Lung (tissue), 12 donors: ENCODE data around the gene FBXO31. TPM values are rescaled to one million over a fixed set of nuclear protein-coding genes. Genes with fewer than 3 reads are reported as not detected.

ENCODE experiments used
- ATAC-seq: fragments of 200-7000 bp; cut with Tn5 transposase; one replicate; pipeline ENCODE4 v1.9.1; 2020; ENCODE audit warnings: moderate number of reproducible peaks; ENCODE audit not compliant: insufficient read depth, low FRiP score
- DNase-seq, 3 donors: peaks; one replicate each; pipeline ENCODE4 v3.0.0-alpha.2; 2013 to 2017
- H3K27ac ChIP-seq, 2 donors: one replicate each; pipeline ENCODE4 v1.5.1; 2013; ENCODE audit warnings: mild to moderate bottlenecking in 2 of 2, moderate library complexity in 2 of 2, control low read depth in 1 of 2, inconsistent platforms in 1 of 2, low read depth in 1 of 2, low read length in 1 of 2
- H3K27me3 ChIP-seq, 3 donors: one replicate each; pipeline ENCODE4 v1.5.1; 2013; ENCODE audit warnings: low read length in 2 of 3; ENCODE audit not compliant: control insufficient read depth in 3 of 3, insufficient read depth in 3 of 3
- H3K36me3 ChIP-seq, 4 donors: one replicate each; pipeline ENCODE4 v1.5.1; 2013; ENCODE audit warnings: low read length in 4 of 4, mild to moderate bottlenecking in 1 of 4, moderate library complexity in 1 of 4; ENCODE audit not compliant: control insufficient read depth in 4 of 4, insufficient read depth in 4 of 4
- H3K4me1 ChIP-seq, 5 donors: one replicate each; pipeline ENCODE4 v1.5.1; 2013; ENCODE audit warnings: low read length in 5 of 5, mild to moderate bottlenecking in 2 of 5, moderate library complexity in 1 of 5; ENCODE audit not compliant: control insufficient read depth in 5 of 5, insufficient read depth in 5 of 5
- H3K4me3 ChIP-seq: one replicate; pipeline ENCODE4 v1.5.1; 2013; ENCODE audit warnings: mild to moderate bottlenecking, control low read depth, moderate library complexity
- H3K9ac ChIP-seq, 2 donors: one replicate each; pipeline ENCODE4 v1.5.1; 2013; ENCODE audit warnings: low read length in 2 of 2, control low read depth in 1 of 2; ENCODE audit not compliant: insufficient read depth in 1 of 2
- H3K9me3 ChIP-seq, 4 donors: one replicate each; pipeline ENCODE4 v1.5.1; 2013; ENCODE audit warnings: low read length in 3 of 4, mild to moderate bottlenecking in 1 of 4, moderate library complexity in 1 of 4; ENCODE audit not compliant: control insufficient read depth in 4 of 4, insufficient read depth in 3 of 4
- WGBS, 2 donors: extraction: QIAGEN DNeasy Blood & Tissue Kit; methylation state at CpG; one replicate each; pipeline ENCODE4 v1.1.7; 2013; 5-methylcytosine and 5-hydroxymethylcytosine counted together
- polyA plus RNA-seq, 2 donors: library from polyadenylated mRNA; stranded (reverse); fragments of 200-250 nt; gene quantifications; one replicate each; pipeline ENCODE4 v1.2.1, GENCODE V29; 2013
- total RNA-seq, 2 donors: library from RNA; depleted of rRNA in 1 of 2; stranded (reverse); fragments of >200 nt in 1 of 2; gene quantifications; one replicate each; pipeline ENCODE4 v1.2.1, GENCODE V29; 2014 to 2021
- TF ChIP-seq, protein P1 (sequence below): IDR thresholded peaks from 2 replicates; pipeline ENCODE4 v1.5.1; 2012; ENCODE audit warnings: mild to moderate bottlenecking; ENCODE audit errors: control extremely low read depth, extremely low read depth
- donor health status: control.
- donor health status: control.
- donor health status: Bipolar disorder and iron deficiency.
- donor health status: healthy.
- donor health status: DM: yes; HTN: yes; CAD: no.

The FBXO31 gene
- total and polyA plus RNA-seq, 4 donors, result 10.1 to 35.1 (median 23.2) TPM

GRCh38 chr16:87286839-87287626 lies 96.5 kb downstream of the FBXO31 start:
- Histone ChIP-seq H3K4me1 (no peaks in the 10 kb centered on the region), H3K27ac (no peak overlapping the region), H3K4me3 (no peak overlapping the region), H3K9ac (no peak overlapping the region), H3K27me3 (no peaks in the 10 kb centered on the region), H3K36me3 (no peaks in the 10 kb centered on the region), H3K9me3 (peaks cover 0 to 5% (median 0%) of the 10 kb centered on the region in 4 donors)
- TF ChIP-seq, protein P1, sequence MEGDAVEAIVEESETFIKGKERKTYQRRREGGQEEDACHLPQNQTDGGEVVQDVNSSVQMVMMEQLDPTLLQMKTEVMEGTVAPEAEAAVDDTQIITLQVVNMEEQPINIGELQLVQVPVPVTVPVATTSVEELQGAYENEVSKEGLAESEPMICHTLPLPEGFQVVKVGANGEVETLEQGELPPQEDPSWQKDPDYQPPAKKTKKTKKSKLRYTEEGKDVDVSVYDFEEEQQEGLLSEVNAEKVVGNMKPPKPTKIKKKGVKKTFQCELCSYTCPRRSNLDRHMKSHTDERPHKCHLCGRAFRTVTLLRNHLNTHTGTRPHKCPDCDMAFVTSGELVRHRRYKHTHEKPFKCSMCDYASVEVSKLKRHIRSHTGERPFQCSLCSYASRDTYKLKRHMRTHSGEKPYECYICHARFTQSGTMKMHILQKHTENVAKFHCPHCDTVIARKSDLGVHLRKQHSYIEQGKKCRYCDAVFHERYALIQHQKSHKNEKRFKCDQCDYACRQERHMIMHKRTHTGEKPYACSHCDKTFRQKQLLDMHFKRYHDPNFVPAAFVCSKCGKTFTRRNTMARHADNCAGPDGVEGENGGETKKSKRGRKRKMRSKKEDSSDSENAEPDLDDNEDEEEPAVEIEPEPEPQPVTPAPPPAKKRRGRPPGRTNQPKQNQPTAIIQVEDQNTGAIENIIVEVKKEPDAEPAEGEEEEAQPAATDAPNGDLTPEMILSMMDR, result no peak
- WGBS, 2 donors, result 70 to 87% methylated on average over 8 of the region's 8 CpGs
- ATAC-seq (no peak), DNase-seq (no peak)

DNA sequence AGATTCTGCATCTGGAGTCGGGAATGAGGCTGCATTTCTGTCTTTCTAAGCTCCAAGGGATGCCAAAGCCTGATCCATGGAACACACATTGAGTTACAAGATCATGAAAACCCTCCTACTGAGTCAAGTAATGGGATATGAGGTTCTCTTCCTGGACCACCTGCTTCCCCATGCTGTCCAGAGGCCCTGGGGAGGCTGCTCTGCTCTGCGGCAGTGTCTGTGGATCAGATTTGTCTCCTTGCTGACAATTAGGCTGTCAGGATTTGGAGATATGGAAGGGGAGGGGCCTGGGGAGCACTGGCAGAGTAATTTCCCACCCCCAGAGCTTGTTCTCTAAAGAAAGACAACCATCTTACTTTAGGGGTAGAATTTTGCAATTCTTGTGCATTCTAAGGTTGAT lies 99.4 kb downstream of the FBXO31 start:
- H3K27ac ChIP-seq, result no peak overlapping the region
- DNase-seq (no peak), ATAC-seq (no peak)
- no peak overlapping the region for H3K9ac ChIP-seq
- WGBS, 2 donors, result 81% methylated on average over 2 of the region's 2 CpGs
- H3K27me3 ChIP-seq, result no peaks in the 10 kb centered on the region
- H3K36me3 ChIP-seq, result no peaks in the 10 kb centered on the region
- H3K4me3 ChIP-seq, result no peak overlapping the region
- H3K4me1 ChIP-seq, result no peaks in the 10 kb centered on the region
- H3K9me3 ChIP-seq, result peaks cover 0 to 5% (median 0%) of the 10 kb centered on the region in 4 donors
- TF ChIP-seq, protein P1, result no peak

DNA sequence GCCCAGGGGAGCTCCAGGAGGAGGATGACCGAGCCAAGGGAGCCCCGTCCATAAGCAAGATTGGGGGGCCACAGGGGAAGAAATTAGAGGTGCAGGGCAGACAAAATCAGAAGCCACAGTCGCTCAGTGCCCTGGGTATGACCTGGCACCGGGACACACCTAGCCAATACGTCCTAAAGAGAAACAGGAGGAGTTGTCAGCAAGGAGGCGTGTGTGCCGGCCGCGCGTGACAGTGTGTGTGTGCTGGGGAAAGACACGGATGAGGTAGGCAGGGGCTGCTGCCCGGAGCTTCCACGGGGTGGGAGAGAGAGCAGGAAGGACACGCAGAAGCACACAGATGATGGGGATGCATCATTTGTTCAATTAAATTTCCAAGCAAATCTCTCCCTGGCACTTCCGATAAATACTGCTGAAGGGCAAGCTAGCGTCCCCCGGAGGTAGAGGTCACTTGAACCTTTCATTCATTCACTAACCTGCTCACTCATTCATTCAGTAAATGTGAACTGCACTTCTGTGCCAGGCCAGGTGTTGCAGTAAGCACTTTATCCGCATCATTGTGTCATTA lies 104.4 kb downstream of the FBXO31 start:
- 67 to 83% methylated on average over 18 of the region's 18 CpGs for WGBS, 2 donors
- TF ChIP-seq, protein P1, result no peak
- no peaks in the 10 kb centered on the region for H3K27me3 ChIP-seq
- no peaks in the 10 kb centered on the region for H3K9me3 ChIP-seq
- peaks cover 0 to 16% (median 4%) of the 10 kb centered on the region in 5 donors for H3K4me1 ChIP-seq
- H3K27ac ChIP-seq, result no peak overlapping the region
- no peak for DNase-seq
- no peak overlapping the region for H3K4me3 ChIP-seq
- no peak for ATAC-seq
- no peak overlapping the region for H3K9ac ChIP-seq
- H3K36me3 ChIP-seq, result no peaks in the 10 kb centered on the region
